K562 (cell line): ENCODE data around the gene SST. TPM values are rescaled to one million over a fixed set of nuclear protein-coding genes. Genes with fewer than 3 reads are reported as not detected.

Experiments used
- CCNT2 ChIP-seq: IDR thresholded peaks from 2 replicates; pipeline ENCODE4 v1.6.1; 2011; ENCODE audit warnings: borderline replicate concordance, low read depth, mild to moderate bottlenecking, moderate library complexity, mixed read lengths, low read length; ENCODE audit not compliant: insufficient read length; ENCODE audit errors: extremely low read depth
- FOXK1 ChIP-seq: sonication (generic); formaldehyde crosslinking; IDR thresholded peaks from 2 replicates; pipeline ENCODE4 v1.8.0; 2022; ENCODE audit warnings: missing genetic modification reagents, mild to moderate bottlenecking, borderline replicate concordance
- KDM5B ChIP-seq: fragments of 200-600 bp; sonication (generic); IDR thresholded peaks from 2 replicates; pipeline ENCODE4 v1.6.1; 2012; ENCODE audit warnings: low read depth, mild to moderate bottlenecking, moderate library complexity, low read length, control low read depth, inconsistent platforms; ENCODE audit not compliant: insufficient replicate concordance
- KLF16 ChIP-seq: IDR thresholded peaks from 2 replicates; pipeline ENCODE4 v1.6.1; 2016; ENCODE audit warnings: antibody characterized with exemption
- MCM2 ChIP-seq: fragments of 450-650 bp; IDR thresholded peaks from 2 replicates; pipeline ENCODE4 v1.6.1; 2017; ENCODE audit warnings: low read depth, mild to moderate bottlenecking
- TGIF2 ChIP-seq: sonication (generic); formaldehyde crosslinking; IDR thresholded peaks from 2 replicates; pipeline ENCODE4 v1.8.1; 2022; ENCODE audit warnings: mild to moderate bottlenecking, missing genetic modification reagents, moderate library complexity
- XRCC5 ChIP-seq: fragments of 200-400 bp; formaldehyde crosslinking; IDR thresholded peaks from 2 replicates; pipeline ENCODE4 v1.6.1; 2017; ENCODE audit warnings: low read depth, mild to moderate bottlenecking, low read length
- ZNF263 ChIP-seq: sonication (generic); formaldehyde crosslinking; IDR thresholded peaks from 2 replicates; pipeline ENCODE4 v1.8.0; 2022; ENCODE audit warnings: mild to moderate bottlenecking, missing genetic modification reagents, borderline replicate concordance
- ZNF395 ChIP-seq: fragments of 200-800 bp; sonication (Bioruptor generic); IDR thresholded peaks from 2 replicates; pipeline ENCODE4 v1.6.1; 2017; ENCODE audit warnings: missing genetic modification characterization, missing compliant biosample characterization
- ZNF512 ChIP-seq: IDR thresholded peaks from 2 replicates; pipeline ENCODE4 v1.6.1; 2016; ENCODE audit warnings: missing genetic modification characterization, missing compliant biosample characterization
- polyA plus RNA-seq, 8 experiments: library from polyadenylated mRNA; depleted of rRNA in 4 of 8; stranded (reverse) in 5 of 8; unstranded in 3 of 8; fragments of >200 nt; fragmentation: Nextera tagmentation in 2 of 8; fragmentation: Illumina TruSeq in 1 of 8; extraction: Ambion mirVana in 2 of 8; extraction: Trizol in 1 of 8; gene quantifications; 2 replicates each; pipeline versions ENCODE4 v1.2.1 to v1.2.3, GENCODE V29; 2011 to 2014; ENCODE audit warnings: inconsistent platforms in 1 of 8, missing spikeins in 1 of 8
- total RNA-seq, 7 experiments: library from RNA; depleted of rRNA in 6 of 7; stranded (reverse); fragments of >200 nt in 6 of 7; fragmentation: Illumina TruSeq in 2 of 7; extraction: Trizol in 2 of 7; gene quantifications; 2 replicates each; pipeline versions ENCODE4 v1.2.1 to v1.2.3, GENCODE V29; 2011 to 2021; ENCODE audit warnings: low replicate concordance in 1 of 7
- TF ChIP-seq, protein P1 (sequence below): sonication (generic); formaldehyde crosslinking; IDR thresholded peaks from 2 replicates; pipeline ENCODE4 v1.8.0; 2022; ENCODE audit warnings: missing genetic modification reagents, mild to moderate bottlenecking, borderline replicate concordance
- TF ChIP-seq, protein P2 (sequence below): fragments of 450-650 bp; IDR thresholded peaks from 2 replicates; pipeline ENCODE4 v1.6.1; 2016; ENCODE audit warnings: antibody characterized with exemption
- TF ChIP-seq, protein P3 (sequence below): IDR thresholded peaks from 2 replicates; pipeline ENCODE4 v1.6.1; 2014; ENCODE audit warnings: antibody characterized with exemption

Gene SST
- total and polyA plus RNA-seq, 9 of the 15 experiments (the other 6 are each of a cell fraction or from before 2014, with no cell fraction given) = not detected

GRCh38 chr3:187669675-187670504 lies at the start of gene SST (continued):
- TF ChIP-seq TGIF2 (CRISPR knock-in tag) (no peak), CCNT2 (no peak), ZNF395 (CRISPR knock-in tag) (no peak), FOXK1 (CRISPR knock-in tag) (0 out of 2 replicates have a peak, but pooled peaks have one; percentile 51), KLF16 (no peak), ZNF263 (CRISPR knock-in tag) (no peak), MCM2 (no peak), XRCC5 (no peak), KDM5B (no peak), ZNF512 (no peak)
- TF ChIP-seq, protein P1, sequence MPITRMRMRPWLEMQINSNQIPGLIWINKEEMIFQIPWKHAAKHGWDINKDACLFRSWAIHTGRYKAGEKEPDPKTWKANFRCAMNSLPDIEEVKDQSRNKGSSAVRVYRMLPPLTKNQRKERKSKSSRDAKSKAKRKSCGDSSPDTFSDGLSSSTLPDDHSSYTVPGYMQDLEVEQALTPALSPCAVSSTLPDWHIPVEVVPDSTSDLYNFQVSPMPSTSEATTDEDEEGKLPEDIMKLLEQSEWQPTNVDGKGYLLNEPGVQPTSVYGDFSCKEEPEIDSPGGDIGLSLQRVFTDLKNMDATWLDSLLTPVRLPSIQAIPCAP = no peak
- TF ChIP-seq, protein P2, sequence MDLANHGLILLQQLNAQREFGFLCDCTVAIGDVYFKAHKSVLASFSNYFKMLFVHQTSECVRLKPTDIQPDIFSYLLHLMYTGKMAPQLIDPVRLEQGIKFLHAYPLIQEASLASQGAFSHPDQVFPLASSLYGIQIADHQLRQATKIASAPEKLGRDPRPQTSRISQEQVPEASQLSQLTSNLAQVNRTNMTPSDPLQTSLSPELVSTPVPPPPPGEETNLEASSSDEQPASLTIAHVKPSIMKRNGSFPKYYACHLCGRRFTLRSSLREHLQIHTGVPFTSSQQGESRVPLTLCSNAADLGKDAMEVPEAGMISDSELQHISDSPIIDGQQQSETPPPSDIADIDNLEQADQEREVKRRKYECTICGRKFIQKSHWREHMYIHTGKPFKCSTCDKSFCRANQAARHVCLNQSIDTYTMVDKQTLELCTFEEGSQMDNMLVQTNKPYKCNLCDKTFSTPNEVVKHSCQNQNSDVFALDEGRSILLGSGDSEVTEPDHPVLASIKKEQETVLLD = no peak
- TF ChIP-seq, protein P3, sequence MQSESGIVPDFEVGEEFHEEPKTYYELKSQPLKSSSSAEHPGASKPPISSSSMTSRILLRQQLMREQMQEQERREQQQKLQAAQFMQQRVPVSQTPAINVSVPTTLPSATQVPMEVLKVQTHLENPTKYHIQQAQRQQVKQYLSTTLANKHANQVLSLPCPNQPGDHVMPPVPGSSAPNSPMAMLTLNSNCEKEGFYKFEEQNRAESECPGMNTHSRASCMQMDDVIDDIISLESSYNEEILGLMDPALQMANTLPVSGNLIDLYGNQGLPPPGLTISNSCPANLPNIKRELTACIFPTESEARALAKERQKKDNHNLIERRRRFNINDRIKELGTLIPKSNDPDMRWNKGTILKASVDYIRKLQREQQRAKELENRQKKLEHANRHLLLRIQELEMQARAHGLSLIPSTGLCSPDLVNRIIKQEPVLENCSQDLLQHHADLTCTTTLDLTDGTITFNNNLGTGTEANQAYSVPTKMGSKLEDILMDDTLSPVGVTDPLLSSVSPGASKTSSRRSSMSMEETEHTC = no peak
